IMR-90 (cell line): ENCODE measurements around the gene CDADC1. TPM values are rescaled to one million over a fixed set of nuclear protein-coding genes. Genes with fewer than 3 reads are reported as not detected.

Experiments used
- ATAC-seq: fragments of 200-7000 bp; cut with Tn5 transposase; 2 replicates; pipeline ENCODE4 v1.9.1; 2020; ENCODE audit warnings: low read depth, mild to moderate bottlenecking, moderate library complexity
- BruUV-seq: library from RNA; stranded (reverse); fragments of 400-500 nt; replicated peaks from 2 replicates; lab custom pipeline; 2021; lab: Mats Ljungman, UMichigan
- CTCF ChIA-PET: fragments of 300-600 bp; formaldehyde crosslinking; extraction: SDS; loops from one replicate; lab custom pipeline; 2021; ENCODE audit warnings: antibody characterized with exemption; lab: Yijun Ruan, JAX
- POLR2A ChIA-PET: fragments of 300-600 bp; sonication (Branson Sonifier 250); formaldehyde crosslinking; loops from one replicate; lab custom pipeline; 2022; ENCODE audit warnings: antibody characterized with exemption; ENCODE audit not compliant: unreplicated experiment; lab: Charles Lee
- DNase-seq: peaks from one replicate; pipeline ENCODE4 v3.0.0; 2013
- H2AFZ ChIP-seq: replicated peaks from 2 replicates; pipeline ENCODE3; 2013; ENCODE audit warnings: low read length, mild to moderate bottlenecking; ENCODE audit not compliant: poor library complexity
- H2AK5ac ChIP-seq: 2 replicates; pipeline ENCODE4 v1.6.1; 2013; ENCODE audit warnings: low read depth, low read length, inconsistent platforms
- H2AK9ac ChIP-seq: replicated peaks from 2 replicates; pipeline ENCODE3; 2013; ENCODE audit warnings: mild to moderate bottlenecking, low read depth, low read length, moderate library complexity; ENCODE audit not compliant: poor library complexity
- H2BK120ac ChIP-seq: 2 replicates; pipeline ENCODE4 v1.6.1; 2013; ENCODE audit warnings: low read depth, low read length, inconsistent platforms
- H2BK15ac ChIP-seq: 3 replicates; pipeline ENCODE4 v1.6.1; 2013; ENCODE audit warnings: low read depth, low read length, inconsistent platforms
- H2BK20ac ChIP-seq: 2 replicates; pipeline ENCODE4 v1.6.1; 2013; ENCODE audit warnings: low read depth, mild to moderate bottlenecking, inconsistent platforms, low read length, moderate library complexity
- H2BK5ac ChIP-seq: 2 replicates; pipeline ENCODE4 v1.6.1; 2013; ENCODE audit warnings: mild to moderate bottlenecking, low read depth, low read length, inconsistent platforms; ENCODE audit not compliant: poor library complexity, severe bottlenecking
- H3K14ac ChIP-seq: replicated peaks from 2 replicates; pipeline ENCODE4 v1.6.1; 2013; ENCODE audit warnings: low read depth, low read length, inconsistent platforms
- H3K18ac ChIP-seq: 2 replicates; pipeline ENCODE4 v1.6.1; 2013; ENCODE audit warnings: low read depth, low read length, control low read depth
- H3K23ac ChIP-seq: 2 replicates; pipeline ENCODE4 v1.6.1; 2013; ENCODE audit warnings: low read depth, low read length, inconsistent platforms
- H3K27ac ChIP-seq: 2 replicates; pipeline ENCODE4 v1.5.1; 2013; ENCODE audit warnings: mild to moderate bottlenecking, control low read depth, low read length; ENCODE audit not compliant: insufficient read depth
- H3K27me3 ChIP-seq: 2 replicates; pipeline ENCODE4 v1.6.1; 2013; ENCODE audit warnings: low read length; ENCODE audit not compliant: control insufficient read depth, insufficient read depth
- H3K36me3 ChIP-seq: 2 replicates; pipeline ENCODE4 v1.6.1; 2013; ENCODE audit warnings: low read length, mixed read lengths; ENCODE audit not compliant: control insufficient read depth, insufficient read depth
- H3K4ac ChIP-seq: 2 replicates; pipeline ENCODE4 v1.6.1; 2013; ENCODE audit warnings: low read depth, low read length, inconsistent platforms
- H3K4me1 ChIP-seq: 2 replicates; pipeline ENCODE4 v1.6.1; 2013; ENCODE audit warnings: low read length, mixed read lengths; ENCODE audit not compliant: control insufficient read depth, insufficient read depth
- H3K4me2 ChIP-seq: 2 replicates; pipeline ENCODE4 v1.6.1; 2013; ENCODE audit warnings: low read depth, mild to moderate bottlenecking, control low read depth, low read length, moderate library complexity
- H3K4me3 ChIP-seq: 2 replicates; pipeline ENCODE4 v1.5.1; 2013; ENCODE audit warnings: low read depth, mild to moderate bottlenecking, control low read depth, low read length, moderate library complexity; ENCODE audit not compliant: insufficient read depth
- H3K56ac ChIP-seq: 2 replicates; pipeline ENCODE4 v1.6.1; 2013; ENCODE audit warnings: low read length, inconsistent platforms; ENCODE audit not compliant: insufficient read depth; ENCODE audit errors: extremely low read depth
- H3K79me1 ChIP-seq, 2 experiments: 2 replicates each; pipeline ENCODE4 v1.6.1; 2013; ENCODE audit warnings: low read length in 2 of 2, inconsistent platforms in 1 of 2, low read depth in 1 of 2
- H3K9ac ChIP-seq: 2 replicates; pipeline ENCODE4 v1.6.1; 2013; ENCODE audit warnings: low read depth, low read length, control low read depth
- H3K9me1 ChIP-seq: 2 replicates; pipeline ENCODE4 v1.6.1; 2013; ENCODE audit warnings: low read length, inconsistent platforms; ENCODE audit not compliant: insufficient read depth
- H3K9me3 ChIP-seq: 2 replicates; pipeline ENCODE4 v1.6.1; 2013; ENCODE audit warnings: low read length; ENCODE audit not compliant: control insufficient read depth, insufficient read depth
- H4K20me1 ChIP-seq: 2 replicates; pipeline ENCODE4 v1.6.1; 2013; ENCODE audit warnings: low read length, inconsistent platforms; ENCODE audit not compliant: insufficient read depth
- H4K5ac ChIP-seq: 2 replicates; pipeline ENCODE4 v1.6.1; 2013; ENCODE audit warnings: mild to moderate bottlenecking, low read depth, low read length, control low read depth
- H4K8ac ChIP-seq, 2 experiments: 2 replicates each; pipeline ENCODE4 v1.6.1; 2013; ENCODE audit warnings: low read depth in 2 of 2, low read length in 2 of 2, control low read depth in 1 of 2, inconsistent platforms in 1 of 2
- H4K91ac ChIP-seq: 2 replicates; pipeline ENCODE4 v1.6.1; 2013; ENCODE audit warnings: low read depth, low read length, inconsistent platforms; ENCODE audit not compliant: insufficient read depth
- CEBPB ChIP-seq: IDR thresholded peaks from 2 replicates; pipeline ENCODE4 v1.6.1; 2012; ENCODE audit warnings: low read depth, low read length, improper control_type of control experiment
- CHD1 ChIP-seq: IDR thresholded peaks from 2 replicates; pipeline ENCODE4 v1.6.1; 2012; ENCODE audit warnings: low read depth, low read length, improper control_type of control experiment
- WGBS, 2 experiments: methylation state at CpG; one replicate each; pipeline versions ENCODE4 v1.1.5 to v1.1.7; 2013; ENCODE audit warnings: missing lambda C conversion rate in 2 of 2; ENCODE audit not compliant: insufficient read length in 1 of 2; ENCODE audit errors: extremely low coverage in 2 of 2; 5-methylcytosine and 5-hydroxymethylcytosine counted together
- dilution Hi-C: fragments of 300-500 bp; cut with HindIII; formaldehyde crosslinking; loops from one replicate; pipeline ENCODE4 v1.14.3; 2018; ENCODE audit warnings: low sequenced_read_pairs; ENCODE audit not compliant: unreplicated experiment
- in situ Hi-C: fragments of 300-500 bp; cut with MboI; formaldehyde crosslinking; loops from 3 replicates; pipeline ENCODE4 v1.14.3; 2019; ENCODE audit warnings: low sequenced_read_pairs, inconsistent platforms, mixed read lengths
- intact Hi-C: fragments of 100-400 bp; cut with micrococcal nuclease; formaldehyde crosslinking; loops from 2 replicates; pipeline ENCODE4 v1.10.0; 2022
- polyA plus RNA-seq, 3 experiments: library from polyadenylated mRNA; depleted of rRNA; stranded (reverse); fragments of >200 nt; gene quantifications; 2 replicates each; pipeline ENCODE4 v1.2.3, GENCODE V29; 2012; ENCODE audit warnings: low replicate concordance in 1 of 3
- total RNA-seq: library from RNA; depleted of rRNA; stranded (reverse); fragments of >200 nt; gene quantifications from 2 replicates; pipeline ENCODE4 v1.2.3, GENCODE V29; 2012

Gene CDADC1
- total and polyA plus RNA-seq, 2 of the 4 experiments (the other 2 are of a cell fraction) = 0.54 to 2.6 TPM

- Histone ChIP-seq H3K23ac (no peak overlapping the region), H4K5ac (no peak overlapping the region), H4K91ac (no peak overlapping the region), H3K4me3 (no peak overlapping the region), H3K18ac (no peak overlapping the region), H3K4me1 (no peaks in the 10 kb centered on the region), H4K20me1 (0 out of 2 replicates have a peak, but pooled peaks cover 3% of the 10 kb centered on the region), H2BK5ac (no peak overlapping the region), H3K14ac (no peak overlapping the region), H3K4ac (no peak overlapping the region), H2AK9ac (no peak overlapping the region), H2BK15ac (no peak overlapping the region), H2BK20ac (no peak overlapping the region), H3K27me3 (peaks cover 23% of the 10 kb centered on the region), H3K9me1 (no peaks in the 10 kb centered on the region), H3K9me3 (no peaks in the 10 kb centered on the region; the same call in 1 of the 2 replicates), H3K9ac (no peak overlapping the region), H2AK5ac (no peak overlapping the region), H3K4me2 (no peak overlapping the region), H3K79me1 (no peaks in the 10 kb centered on the region), H3K36me3 (peaks cover 15% of the 10 kb centered on the region), H4K8ac (no peak overlapping the region), H3K56ac (no peak overlapping the region), H3K27ac (no peak overlapping the region), H2AFZ (peak overlapping the region; percentile 41), H2BK120ac (no peak overlapping the region)
- CTCF ChIA-PET = interaction anchor here (1.4 kb wide), 1 partner anchor 66 kb away, joined by 3 read pairs; no protein-coding TSS in a partner anchor
- TF ChIP-seq CHD1 (no peak), CEBPB (peak; percentile 39; the same call in 1 of the 2 replicates)
- in situ Hi-C loops = no loop called here
- DNase-seq = no peak
- dilution Hi-C loops = no loop called here
- peak; percentile 21; the same call in 1 of the 2 replicates for ATAC-seq
- POLR2A ChIA-PET = no interaction called here
- 53% methylated on average over 2 of the region's 6 CpGs; no CpG with 5 or more reads in 1 of the 2 experiments for WGBS, 2 experiments
- no TSS peak for BruUV-seq
- intact Hi-C loops = no loop called here
Measured at GRCh38 chr13:49213997-49214916, 33.5 kb upstream of the CDADC1 start.
